GM10248 (cell line): ENCODE data around the gene TRMU.

Source experiments
- CTCF ChIA-PET: fragments of 300-600 bp; sonication (Branson Sonifier 250); formaldehyde crosslinking; extraction: SDS; loops from one replicate; lab custom pipeline; 2021; ENCODE audit warnings: antibody characterized with exemption; lab: Yijun Ruan, JAX
- POLR2A ChIA-PET: fragments of 350-650 bp; sonication (Branson Sonifier 250); formaldehyde crosslinking; extraction: SDS; loops from one replicate; lab custom pipeline; 2020; ENCODE audit warnings: antibody characterized with exemption; lab: Yijun Ruan, JAX
- DNase-seq: peaks from one replicate; pipeline ENCODE4 v3.0.0; 2012; ENCODE audit errors: extremely low spot score
- TF ChIP-seq, protein P1 (sequence below): IDR thresholded peaks from 2 replicates; pipeline ENCODE4 v1.5.1; 2012; ENCODE audit warnings: mild to moderate bottlenecking, low read depth; ENCODE audit errors: extremely low read depth, missing control alignments, control extremely low read depth

Gene TRMU

DNA sequence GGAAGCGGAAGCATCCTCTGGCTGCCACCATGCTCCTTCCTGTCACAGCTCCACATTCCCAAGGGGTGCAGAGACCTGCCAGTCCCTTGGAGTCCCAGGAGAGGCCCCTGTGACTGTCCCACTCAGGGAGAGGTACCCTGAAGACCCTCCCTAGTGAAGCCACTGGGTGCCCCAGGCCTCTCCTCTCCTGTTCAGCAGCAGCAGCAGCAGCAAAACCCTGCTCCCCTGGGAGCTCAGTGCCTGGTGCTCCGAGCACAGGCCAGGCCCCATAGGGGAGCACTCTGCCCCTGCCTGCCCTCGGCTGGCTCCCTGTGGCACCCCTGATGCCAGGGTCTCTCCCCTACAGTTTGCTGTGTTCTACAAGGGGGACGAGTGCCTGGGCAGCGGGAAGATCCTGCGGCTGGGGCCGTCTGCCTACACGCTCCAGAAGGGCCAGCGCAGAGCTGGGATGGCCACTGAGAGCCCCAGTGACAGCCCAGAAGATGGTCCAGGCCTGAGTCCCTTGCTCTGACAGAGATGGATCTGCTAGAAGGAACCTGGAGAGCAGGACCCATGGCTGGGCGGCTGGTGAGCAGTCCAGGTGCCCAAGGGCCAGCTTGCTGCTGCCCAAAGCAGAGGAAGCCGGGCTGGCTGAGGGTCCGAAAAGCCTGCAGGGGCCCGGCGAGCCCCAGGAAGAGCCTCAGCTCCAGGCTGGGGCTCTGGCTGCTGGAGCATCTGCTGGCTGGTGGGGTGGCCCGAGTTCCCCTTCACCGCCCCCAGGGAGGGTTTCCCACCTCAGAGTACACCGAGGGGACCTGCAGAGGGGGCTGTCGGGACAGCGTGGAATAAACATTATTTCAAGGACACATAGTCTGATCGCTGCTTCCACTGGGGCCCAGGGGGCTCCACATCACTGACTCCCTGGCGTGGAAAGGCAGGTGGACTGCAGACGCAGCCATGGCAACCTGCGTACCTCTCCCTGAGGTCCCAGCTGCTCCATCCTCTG is 21.3 kb downstream of the TRMU start:
- TF ChIP-seq, protein P1, sequence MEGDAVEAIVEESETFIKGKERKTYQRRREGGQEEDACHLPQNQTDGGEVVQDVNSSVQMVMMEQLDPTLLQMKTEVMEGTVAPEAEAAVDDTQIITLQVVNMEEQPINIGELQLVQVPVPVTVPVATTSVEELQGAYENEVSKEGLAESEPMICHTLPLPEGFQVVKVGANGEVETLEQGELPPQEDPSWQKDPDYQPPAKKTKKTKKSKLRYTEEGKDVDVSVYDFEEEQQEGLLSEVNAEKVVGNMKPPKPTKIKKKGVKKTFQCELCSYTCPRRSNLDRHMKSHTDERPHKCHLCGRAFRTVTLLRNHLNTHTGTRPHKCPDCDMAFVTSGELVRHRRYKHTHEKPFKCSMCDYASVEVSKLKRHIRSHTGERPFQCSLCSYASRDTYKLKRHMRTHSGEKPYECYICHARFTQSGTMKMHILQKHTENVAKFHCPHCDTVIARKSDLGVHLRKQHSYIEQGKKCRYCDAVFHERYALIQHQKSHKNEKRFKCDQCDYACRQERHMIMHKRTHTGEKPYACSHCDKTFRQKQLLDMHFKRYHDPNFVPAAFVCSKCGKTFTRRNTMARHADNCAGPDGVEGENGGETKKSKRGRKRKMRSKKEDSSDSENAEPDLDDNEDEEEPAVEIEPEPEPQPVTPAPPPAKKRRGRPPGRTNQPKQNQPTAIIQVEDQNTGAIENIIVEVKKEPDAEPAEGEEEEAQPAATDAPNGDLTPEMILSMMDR = no peak
- ChIA-PET CTCF (interaction anchor here (1.4 to 3.8 kb wide), 3 partner anchors 10 to 26 kb away, joined by 3 to 27 read pairs (median 4); no protein-coding TSS in a partner anchor), POLR2A (no interaction called here)
- DNase-seq = no peak

DNA sequence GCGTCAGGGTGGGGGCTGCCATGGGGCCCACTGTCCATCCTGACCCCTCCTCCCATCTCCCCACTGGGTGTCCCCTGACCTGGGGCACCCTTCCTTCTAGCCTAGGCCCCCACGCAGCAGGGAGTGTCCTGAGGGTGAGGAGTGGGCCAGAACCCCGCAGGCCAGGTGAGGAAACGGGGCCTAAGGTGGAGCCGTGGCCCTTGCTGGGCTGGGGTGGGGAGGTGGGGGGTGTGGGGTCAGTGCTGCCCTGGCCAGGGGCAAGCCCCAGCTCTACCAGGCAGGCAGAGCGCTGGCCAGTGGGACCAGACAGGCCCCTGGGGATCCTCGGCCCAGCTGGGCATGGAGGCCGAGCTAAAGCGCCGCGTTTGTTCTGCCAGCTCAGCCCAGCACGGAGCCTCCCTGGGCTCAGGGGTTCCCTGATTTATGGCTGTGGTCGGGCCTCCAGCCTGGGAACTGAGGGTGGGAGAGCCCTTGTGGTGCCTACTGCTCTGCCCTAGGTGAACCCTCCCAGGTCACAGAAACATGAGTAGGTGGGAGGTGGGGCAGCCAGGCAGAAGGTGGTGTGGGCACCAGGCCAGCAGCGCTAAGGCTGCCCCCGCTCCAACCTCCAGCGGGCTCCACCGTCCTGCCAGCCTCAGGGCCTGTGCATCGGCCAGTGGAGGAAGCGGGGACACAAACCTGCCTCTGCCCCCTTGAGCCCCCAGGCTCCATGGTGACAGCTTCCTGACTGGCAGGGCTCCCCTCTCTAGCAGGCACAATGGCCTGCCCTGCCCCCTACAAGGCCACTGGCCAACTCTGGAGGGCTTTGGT is 22.4 kb downstream of the TRMU start:
- CTCF ChIA-PET = interaction anchor here (1.2 to 3.8 kb wide), 3 partner anchors 9 to 185 kb away, joined by 3 to 27 read pairs (median 4); no protein-coding TSS in a partner anchor
- TF ChIP-seq, protein P1 = no peak
- POLR2A ChIA-PET = no interaction called here
- DNase-seq = no peak

DNA sequence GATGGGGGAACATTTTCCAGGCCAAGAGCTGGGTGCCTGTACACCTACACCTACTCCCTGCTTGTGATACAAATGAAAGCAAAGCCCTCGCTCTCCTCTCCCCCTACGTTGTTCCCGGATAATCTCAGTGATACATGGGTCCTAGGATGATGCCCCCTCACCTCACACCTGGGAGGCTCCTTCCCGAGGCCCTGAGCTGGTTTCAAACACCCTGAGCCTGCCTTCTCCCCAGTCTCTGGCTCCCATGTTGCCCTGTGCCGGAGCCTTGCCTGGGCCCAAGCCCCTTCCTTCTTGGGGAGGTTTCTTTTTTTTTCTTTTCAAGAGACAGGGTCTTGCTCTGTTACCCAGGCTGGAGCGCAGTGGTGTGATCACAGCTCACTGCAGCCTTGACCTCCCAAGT is 23.3 kb downstream of the TRMU start:
- DNase-seq = no peak
- CTCF ChIA-PET = interaction anchor here (1.2 to 3.8 kb wide), 3 partner anchors 8 to 184 kb away, joined by 3 to 27 read pairs (median 4); no protein-coding TSS in a partner anchor
- POLR2A ChIA-PET = no interaction called here

DNA sequence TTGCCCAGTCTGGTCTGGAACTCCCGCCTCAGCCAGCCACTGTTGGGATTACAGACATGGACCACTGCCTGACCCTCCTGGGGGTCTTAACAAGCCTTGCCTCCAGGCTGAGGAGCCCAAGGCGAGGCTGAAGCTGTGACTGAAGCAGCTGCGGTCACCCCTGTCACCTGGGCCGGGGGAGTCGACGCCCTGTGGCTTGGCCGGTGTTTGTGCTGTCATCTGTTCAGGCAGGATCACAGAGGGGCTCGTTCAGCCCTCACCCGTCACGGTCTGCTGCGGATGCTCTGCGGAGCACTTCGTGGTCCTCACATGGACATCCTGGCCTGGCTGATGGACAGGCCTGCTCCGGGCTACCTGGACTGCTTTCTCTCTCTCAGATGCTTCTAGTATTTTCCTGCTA is 23.8 kb downstream of the TRMU start:
- TF ChIP-seq, protein P1 = no peak
- ChIA-PET POLR2A (no interaction called here), CTCF (interaction anchor here (1.2 to 3.8 kb wide), 2 partner anchors 8 to 184 kb away, joined by 3 to 27 read pairs; no protein-coding TSS in a partner anchor)
- no peak for DNase-seq

More for the DNA sequence above, 23.3 kb downstream of the TRMU start:
- TF ChIP-seq, protein P1 = no peak

DNA sequence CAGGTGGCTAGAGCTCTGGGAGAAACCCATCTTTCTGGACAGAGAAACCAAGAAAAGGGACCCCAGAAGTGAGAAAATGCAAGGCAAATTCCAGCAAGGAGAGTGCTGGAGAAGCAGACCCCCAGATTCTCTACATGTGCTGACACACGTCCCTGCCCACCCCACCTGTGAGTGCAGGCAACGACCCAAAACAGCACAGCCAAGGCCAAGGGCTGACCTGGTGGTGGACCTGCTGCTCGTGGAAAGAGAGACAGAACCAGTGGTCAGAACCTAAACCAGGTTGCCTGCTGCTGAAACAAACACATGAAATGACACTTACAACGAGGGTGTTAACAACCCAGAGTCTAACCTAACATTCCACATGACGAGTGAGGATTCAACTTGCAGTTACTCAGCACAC is 24.6 kb downstream of the TRMU start:
- DNase-seq = no peak
- TF ChIP-seq, protein P1 = no peak
- CTCF ChIA-PET = no interaction called here
- POLR2A ChIA-PET = no interaction called here

DNA sequence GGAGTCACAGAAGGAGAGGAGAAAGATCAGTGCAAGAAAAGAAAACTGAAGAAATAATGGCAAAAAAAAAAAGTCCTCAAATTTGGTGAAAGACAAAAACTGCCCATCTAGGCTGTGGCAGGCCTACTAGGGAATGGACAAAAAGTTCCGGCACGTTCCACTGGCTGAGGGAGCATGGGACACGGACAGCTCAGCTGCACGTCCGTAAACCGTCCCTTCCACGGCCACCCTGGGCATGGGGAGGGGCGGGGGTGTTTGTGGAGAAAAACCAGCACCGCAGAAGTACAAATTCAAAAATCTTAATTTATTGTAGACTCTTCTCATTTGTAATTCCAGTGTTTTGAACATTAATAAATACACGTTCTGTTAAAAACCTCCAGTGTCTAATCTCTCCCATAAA is 25.4 kb downstream of the TRMU start:
- CTCF ChIA-PET = no interaction called here
- TF ChIP-seq, protein P1 = no peak
- POLR2A ChIA-PET = no interaction called here
- DNase-seq = no peak
